HepG2 (cell line): ENCODE measurements around the gene ALMS1.

Source experiments
- ATF3 ChIP-seq: sonication (generic); formaldehyde crosslinking; IDR thresholded peaks from 2 replicates; pipeline ENCODE4 v1.4.0; 2020; ENCODE audit warnings: missing genetic modification reagents
- CREB1 ChIP-seq, 2 experiments: fragments of 450-650 bp in 1 of 2; IDR thresholded peaks; 2 replicates each; pipeline ENCODE4 v1.6.1; 2016 to 2017; ENCODE audit warnings: control low read depth in 1 of 2, mild to moderate bottlenecking in 1 of 2, missing compliant biosample characterization in 1 of 2, missing genetic modification characterization in 1 of 2
- CTCF ChIP-seq: sonication (generic); formaldehyde crosslinking; IDR thresholded peaks from 2 replicates; pipeline ENCODE4 v1.5.0; 2020; ENCODE audit warnings: mild to moderate bottlenecking, missing genetic modification reagents, moderate library complexity
- ELF1 ChIP-seq: sonication (generic); formaldehyde crosslinking; IDR thresholded peaks from 2 replicates; pipeline ENCODE4 v1.4.0; 2020; ENCODE audit warnings: missing genetic modification reagents
- HOXD1 ChIP-seq: sonication (generic); formaldehyde crosslinking; IDR thresholded peaks from 2 replicates; pipeline ENCODE4 v1.5.0; 2020; ENCODE audit warnings: missing genetic modification reagents
- IRF9 ChIP-seq: sonication (generic); formaldehyde crosslinking; IDR thresholded peaks from 2 replicates; pipeline ENCODE4 v1.8.0; 2022; ENCODE audit warnings: missing genetic modification reagents, mild to moderate bottlenecking, borderline replicate concordance
- KLF15 ChIP-seq: sonication (generic); formaldehyde crosslinking; IDR thresholded peaks from 2 replicates; pipeline ENCODE4 v1.8.1; 2023; ENCODE audit warnings: borderline replicate concordance, mild to moderate bottlenecking, inconsistent platforms, missing genetic modification reagents, mixed read lengths
- NFAT5 ChIP-seq: sonication (generic); formaldehyde crosslinking; IDR thresholded peaks from 2 replicates; pipeline ENCODE4 v1.4.0; 2020; ENCODE audit warnings: missing genetic modification reagents
- POLR2A ChIP-seq, 2 experiments: IDR thresholded peaks; 2 replicates each; pipeline ENCODE4 v1.6.1; 2011; ENCODE audit warnings: low read depth in 2 of 2, low read length in 2 of 2, mild to moderate bottlenecking in 1 of 2, moderate library complexity in 1 of 2; ENCODE audit not compliant: insufficient read depth in 1 of 2
- PREB ChIP-seq: sonication (generic); formaldehyde crosslinking; IDR thresholded peaks from 2 replicates; pipeline ENCODE4 v1.4.0; 2020; ENCODE audit warnings: missing genetic modification reagents
- TBL1XR1 ChIP-seq: fragments of 150-350 bp; IDR thresholded peaks from 2 replicates; pipeline ENCODE4 v1.6.1; 2014; ENCODE audit warnings: borderline replicate concordance, low read length; ENCODE audit not compliant: partially characterized antibody
- ZBTB10 ChIP-seq: sonication (generic); formaldehyde crosslinking; IDR thresholded peaks from 2 replicates; pipeline ENCODE4 v1.4.0; 2020; ENCODE audit warnings: missing genetic modification reagents, borderline replicate concordance
- ZBTB38 ChIP-seq: sonication (generic); formaldehyde crosslinking; IDR thresholded peaks from 2 replicates; pipeline ENCODE4 v1.5.1; 2020; ENCODE audit warnings: mild to moderate bottlenecking, missing genetic modification reagents
- ZNF138 ChIP-seq: sonication (generic); formaldehyde crosslinking; IDR thresholded peaks from 2 replicates; pipeline ENCODE4 v1.5.0; 2020; ENCODE audit warnings: mild to moderate bottlenecking, low read depth, missing genetic modification reagents

GRCh38 chr2:73611193-73611592, 225.6 kb downstream of the ALMS1 start:
- no peak for TF ChIP-seq ATF3
- TF ChIP-seq POLR2A (IDR thresholded peaks at IDR 0.05; ENCODE audit: insufficient read depth in 1 of 2, low read depth in 2 of 2, low read length in 2 of 2): no peak
- no peak for TF ChIP-seq KLF15
- no peak for TF ChIP-seq ZBTB10 (CRISPR knock-in tag)
- no peak for TF ChIP-seq CTCF (CRISPR knock-in tag)
- TF ChIP-seq ZBTB38: no peak
- TF ChIP-seq NFAT5: no peak
- TF ChIP-seq HOXD1 (CRISPR knock-in tag): no peak
- TF ChIP-seq ZNF138 (CRISPR knock-in tag): no peak
- TF ChIP-seq CREB1 (IDR thresholded peaks at IDR 0.05): no peak
- no peak for TF ChIP-seq CREB1 (CRISPR knock-in tag; IDR thresholded peaks at IDR 0.05)
- TF ChIP-seq PREB (CRISPR knock-in tag): no peak
- TF ChIP-seq IRF9 (CRISPR knock-in tag): no peak
- TF ChIP-seq TBL1XR1: no peak
- no peak for TF ChIP-seq ELF1 (CRISPR knock-in tag)
